ENCODE results near the gene ALS2CL.

ALS2CL gene

GRCh38 chr3:46662771-46663551, 30.5 kb downstream of the ALS2CL start:
- no peak for DNase-seq

- DNase-seq: no peak
These were observed 31.4 kb downstream of the ALS2CL start for GRCh38 chr3:46661776-46662766.

- DNase-seq: no peak
These were observed 32.6 kb downstream of the ALS2CL start for GRCh38 chr3:46660543-46661523.

- DNase-seq: no peak
These were observed 33.5 kb downstream of the ALS2CL start for GRCh38 chr3:46660003-46660402.

GRCh38 chr3:46659285-46659684, 34.2 kb downstream of the ALS2CL start:
- DNase-seq: no peak

GRCh38 chr3:46656778-46657556, 36.5 kb downstream of the ALS2CL start:
- DNase-seq: no peak

- DNase-seq: no peak
These were observed 38.2 kb downstream of the ALS2CL start for GRCh38 chr3:46655271-46655670.

- DNase-seq: no peak
These were observed 42.4 kb downstream of the ALS2CL start for GRCh38 chr3:46651084-46651483.

- no peak for DNase-seq
These were observed 44.0 kb downstream of the ALS2CL start for GRCh38 chr3:46649436-46649835.

GRCh38 chr3:46648096-46648495, 45.4 kb downstream of the ALS2CL start:
- no peak for DNase-seq

GRCh38 chr3:46646700-46647099, 46.8 kb downstream of the ALS2CL start:
- no peak for DNase-seq

GRCh38 chr3:46643701-46644100, 49.8 kb downstream of the ALS2CL start:
- no peak for DNase-seq

GRCh38 chr3:46642971-46643370, 50.5 kb downstream of the ALS2CL start:
- no peak for DNase-seq

GRCh38 chr3:46640927-46641326, 52.6 kb downstream of the ALS2CL start:
- DNase-seq: no peak

GRCh38 chr3:46639221-46639620, 54.3 kb downstream of the ALS2CL start:
- no peak for DNase-seq

GRCh38 chr3:46634856-46635255, 58.6 kb downstream of the ALS2CL start:
- DNase-seq: no peak

- DNase-seq: no peak
These were observed 60.7 kb downstream of the ALS2CL start for GRCh38 chr3:46632792-46633191.

- peak; percentile 5 for DNase-seq
These were observed 63.6 kb downstream of the ALS2CL start for GRCh38 chr3:46629551-46630517.

GRCh38 chr3:46628901-46629369, 64.5 kb downstream of the ALS2CL start:
- no peak for DNase-seq

GRCh38 chr3:46627078-46627477, 66.4 kb downstream of the ALS2CL start:
- no peak for DNase-seq

All from NCI-H1105 (cell line).